Spleen (tissue), 7 donors: ENCODE results near the gene KCNH4.

Experiments
- CTCF ChIP-seq, 11 experiments: fragments of 200-600 bp in 7 of 11; fragments of 450-650 bp in 4 of 11; sonication (generic) in 4 of 11; IDR thresholded peaks in 8 of 11; conservative IDR thresholded peaks in 3 of 11; 1 replicate in 7 of 11; 2 replicates in 4 of 11; pipeline versions ENCODE4 v1.4.0 to v1.8.0; 2016 to 2021; ENCODE audit warnings: antibody characterized with exemption in 11 of 11, inconsistent platforms in 4 of 11, mild to moderate bottlenecking in 1 of 11
- POLR2A ChIP-seq, 3 donors: fragments of 450-650 bp; IDR thresholded peaks; one replicate each; pipeline ENCODE4 v1.5.1; 2017; ENCODE audit warnings: antibody characterized with exemption in 3 of 3, mild to moderate bottlenecking in 1 of 3
- donor health status: DM: no; HTN: no; CAD: no; lungs with moderate emphysema.
- donor health status: DM: no; HTN: no; CAD: no.
- donor health status: DM: no; HTN: no; CAD: no.

DNA sequence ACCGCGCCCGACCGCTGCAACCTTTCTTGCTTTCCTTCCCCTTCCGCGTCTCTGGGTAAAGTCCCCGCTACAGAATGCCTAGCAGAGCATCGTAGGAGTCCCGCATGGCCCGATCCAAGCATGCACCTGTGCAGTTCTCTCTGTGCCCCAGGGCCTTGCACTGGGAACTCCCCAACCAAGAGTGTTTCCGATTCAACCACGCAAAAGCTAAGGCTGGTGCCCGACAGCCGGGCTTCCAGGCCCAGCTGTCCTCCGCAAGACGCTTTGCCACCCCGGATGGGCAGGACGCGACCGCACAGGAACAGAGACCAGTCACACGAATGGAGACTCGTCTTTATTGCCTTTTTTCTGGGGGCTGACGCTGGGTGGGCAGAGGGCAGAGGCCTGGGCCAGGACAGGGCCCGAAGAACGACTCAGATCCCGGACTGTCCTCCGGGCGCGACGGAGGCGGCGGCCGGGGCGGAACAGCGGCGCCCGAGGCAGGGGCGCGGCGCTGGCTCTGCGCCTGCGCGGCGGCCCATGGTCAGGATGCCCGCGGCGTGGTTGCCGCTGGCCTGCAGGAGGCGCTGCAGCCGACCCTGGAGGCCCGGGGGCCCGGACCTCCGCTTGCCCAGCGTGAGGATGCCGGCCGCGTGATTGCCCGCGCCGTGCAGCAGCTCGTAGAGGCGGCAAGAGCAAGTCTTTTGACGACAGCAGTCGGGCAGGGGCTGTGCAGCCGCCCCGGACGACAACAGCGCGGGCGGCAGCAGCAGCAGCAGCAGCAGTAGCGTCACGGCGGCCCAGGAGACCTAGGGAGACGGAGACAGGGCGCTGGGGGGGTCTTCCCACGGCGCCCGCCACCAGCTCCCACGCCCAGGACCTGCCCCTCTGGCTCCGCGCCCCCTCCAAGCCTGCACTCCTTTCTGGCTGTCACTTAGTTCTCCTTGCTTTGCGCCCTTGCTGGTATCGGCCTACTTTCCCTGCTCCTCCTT, 3.1 kb upstream of the KCNH4 start:
- peak; percentile 53 to 99 (median 97) for TF ChIP-seq CTCF (IDR thresholded peaks at IDR 0.05 in 8 of 11, conservative IDR thresholded peaks at IDR 0.05 in 3 of 11)
- TF ChIP-seq POLR2A (IDR thresholded peaks at IDR 0.05), result peak in 1 of 3 donors; percentile 78
